C1 segment of cervical spinal cord (tissue), 14 donors: Measurements from ENCODE around the gene TGM4.

Experiments used
- DNase-seq, 14 donors: peaks; one replicate each; lab custom pipeline; 2025; lab: John Stamatoyannopoulos, UW

TGM4 gene

GRCh38 chr3:44880284-44880683, 5.9 kb downstream of the TGM4 start:
- DNase-seq, result no peak

GRCh38 chr3:44883213-44883955, 9.0 kb downstream of the TGM4 start:
- no peak for DNase-seq

DNA sequence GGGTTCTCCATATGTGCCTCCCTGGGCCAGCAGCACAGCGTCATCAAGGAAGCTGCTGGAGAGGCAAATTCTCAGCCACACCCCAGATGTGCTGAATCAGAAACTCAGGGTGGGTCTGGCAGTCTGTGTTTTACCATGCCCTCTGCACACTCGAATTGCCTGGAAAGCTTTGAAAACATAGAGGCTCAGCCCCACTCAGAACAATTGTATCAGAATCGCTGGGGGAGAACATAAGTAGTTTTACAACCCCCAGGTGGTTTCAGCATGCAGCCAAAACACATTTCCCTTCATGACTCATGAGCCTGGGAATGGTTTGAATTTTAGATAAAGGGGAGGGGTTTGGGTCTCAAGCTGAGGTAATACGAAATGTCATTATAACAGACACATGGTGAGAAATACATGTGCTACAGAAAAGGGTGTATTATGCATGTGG, 9.6 kb downstream of the TGM4 start:
- DNase-seq, result no peak

DNA sequence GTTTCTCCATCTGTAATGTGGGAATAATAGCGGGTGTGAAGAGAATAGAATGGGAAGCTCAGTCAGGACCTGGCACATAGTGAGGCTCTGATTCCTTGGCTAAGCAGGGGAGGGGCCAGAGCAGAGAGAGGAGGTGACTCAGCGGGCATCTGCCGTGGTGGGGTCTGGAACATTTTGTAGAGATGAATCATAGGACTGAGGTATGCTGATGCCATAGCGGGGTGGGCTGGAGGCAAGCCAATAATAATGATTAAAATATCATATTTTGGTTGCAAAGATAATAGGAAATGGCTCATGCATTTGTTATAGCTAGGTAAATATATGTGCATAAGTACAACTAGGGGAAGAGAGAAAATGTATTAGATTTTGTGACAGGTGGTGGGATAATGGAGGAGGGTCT, 11.2 kb downstream of the TGM4 start:
- no peak for DNase-seq

GRCh38 chr3:44886561-44886960, 12.2 kb downstream of the TGM4 start:
- no peak for DNase-seq

DNA sequence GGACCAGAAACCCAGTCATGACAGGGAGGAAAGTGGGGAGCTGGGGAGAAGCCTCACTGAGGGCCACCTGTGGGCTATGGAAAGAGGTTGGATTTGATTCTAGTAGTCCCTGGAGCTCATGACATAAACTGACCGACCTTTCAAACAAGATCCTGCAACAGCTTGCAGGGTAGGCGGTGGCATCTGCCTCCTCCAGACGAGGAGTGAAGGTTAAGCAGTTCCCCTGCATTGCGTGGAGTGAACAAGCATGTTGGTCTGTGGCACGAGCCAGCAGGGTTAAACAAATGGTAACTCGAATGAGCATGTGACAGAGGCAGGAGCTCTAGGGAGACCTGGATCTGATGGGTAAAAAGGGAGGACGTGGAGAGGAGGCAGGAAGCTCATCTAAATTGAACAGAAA, 12.7 kb downstream of the TGM4 start:
- no peak for DNase-seq

DNA sequence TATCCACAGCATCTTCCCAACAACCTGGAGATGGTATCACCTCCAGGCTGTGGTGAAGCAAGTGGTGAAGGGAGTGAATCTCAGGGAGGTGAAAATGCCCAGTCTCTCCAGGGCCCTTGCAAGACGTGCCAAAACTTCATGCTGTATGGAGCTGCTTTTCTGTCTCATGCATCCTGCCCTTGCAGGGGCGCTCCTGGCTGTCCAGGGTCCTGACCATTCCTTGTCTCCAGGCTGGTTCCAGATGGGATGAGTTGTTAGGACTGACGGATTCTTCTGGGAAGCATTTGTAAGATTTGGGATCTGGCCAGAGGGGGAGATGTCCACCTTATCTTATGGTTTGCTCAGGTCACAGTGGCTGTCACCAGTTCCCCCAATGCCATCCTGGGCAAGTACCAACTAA, 15.8 kb downstream of the TGM4 start:
- no peak for DNase-seq

- no peak for DNase-seq
Observed at GRCh38 chr3:44890852-44891251, 16.4 kb downstream of the TGM4 start.

GRCh38 chr3:44892689-44893088, 18.3 kb downstream of the TGM4 start:
- DNase-seq, result no peak

DNA sequence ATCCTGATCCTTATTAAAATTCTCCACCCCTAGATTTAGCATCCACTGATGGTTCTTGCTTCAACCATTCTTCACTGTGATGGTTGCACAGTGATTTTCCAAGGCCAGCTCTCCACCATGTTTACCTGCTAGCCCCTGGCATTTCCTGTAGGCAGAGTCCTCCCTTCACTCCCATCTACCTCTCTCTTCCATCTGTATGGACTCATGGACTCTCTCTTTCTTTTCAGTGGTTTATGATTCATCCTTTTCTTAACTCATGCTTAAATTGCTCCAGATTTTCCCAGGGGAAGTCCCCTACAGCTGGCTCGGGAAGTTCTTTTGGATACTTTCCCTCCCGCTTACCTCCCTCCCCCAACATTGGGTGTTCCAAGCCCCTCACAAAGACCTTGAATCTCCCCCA, 18.7 kb downstream of the TGM4 start:
- no peak for DNase-seq

DNA sequence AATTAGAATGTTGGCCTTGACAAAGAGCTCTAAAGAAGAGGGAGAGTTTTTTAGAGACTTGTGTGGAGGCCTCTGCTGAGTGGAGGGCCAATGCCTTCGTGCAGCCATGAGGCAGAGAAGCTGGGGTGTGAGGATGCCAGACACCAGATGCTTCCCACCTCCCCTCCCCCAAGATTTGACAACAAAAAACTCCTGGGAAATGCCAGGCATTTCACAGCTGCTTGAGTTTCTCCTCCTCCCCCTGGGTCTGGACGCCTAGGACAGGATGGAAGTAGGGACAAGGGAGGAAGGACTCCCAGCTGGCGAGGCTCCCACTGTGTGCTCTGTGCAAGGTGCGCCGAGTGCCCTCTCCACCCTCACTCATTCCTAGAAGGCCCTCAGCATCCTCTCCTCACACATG, 20.1 kb downstream of the TGM4 start:
- no peak for DNase-seq

GRCh38 chr3:44896440-44896839, 22.0 kb downstream of the TGM4 start:
- DNase-seq, result no peak

DNA sequence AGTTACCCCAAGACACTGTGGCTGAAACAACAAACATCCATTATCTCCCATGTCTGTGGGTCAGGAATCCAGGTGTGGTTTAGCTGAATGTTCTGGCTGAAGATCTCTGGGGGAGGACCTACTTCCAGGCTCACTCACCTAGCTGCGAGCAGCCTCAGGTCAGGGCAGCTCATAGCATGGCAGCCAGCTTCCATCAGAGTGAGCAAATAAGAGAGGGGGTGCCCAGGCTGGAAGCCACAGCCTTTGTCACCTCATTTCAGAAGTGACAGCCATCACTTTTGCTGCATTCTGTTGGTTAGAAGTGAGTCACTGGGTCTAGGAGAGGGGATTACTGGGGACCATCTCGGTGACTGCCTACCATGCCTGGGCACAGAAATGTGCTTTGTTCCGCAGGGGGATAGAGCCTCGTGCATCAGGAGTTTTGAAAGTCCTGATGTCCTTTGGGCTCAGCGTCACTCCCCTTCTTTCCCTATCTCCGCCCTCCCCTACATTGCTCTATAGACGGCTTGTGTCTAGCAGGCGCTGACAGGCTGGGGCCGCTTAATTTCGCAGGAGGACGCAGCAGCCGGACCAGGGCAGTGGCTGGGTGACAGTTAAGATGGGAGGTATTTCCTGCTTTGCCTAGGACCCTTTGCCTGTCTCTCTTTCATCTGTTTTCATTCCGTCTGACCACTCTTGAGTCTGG, 25.4 kb downstream of the TGM4 start:
- no peak for DNase-seq

DNA sequence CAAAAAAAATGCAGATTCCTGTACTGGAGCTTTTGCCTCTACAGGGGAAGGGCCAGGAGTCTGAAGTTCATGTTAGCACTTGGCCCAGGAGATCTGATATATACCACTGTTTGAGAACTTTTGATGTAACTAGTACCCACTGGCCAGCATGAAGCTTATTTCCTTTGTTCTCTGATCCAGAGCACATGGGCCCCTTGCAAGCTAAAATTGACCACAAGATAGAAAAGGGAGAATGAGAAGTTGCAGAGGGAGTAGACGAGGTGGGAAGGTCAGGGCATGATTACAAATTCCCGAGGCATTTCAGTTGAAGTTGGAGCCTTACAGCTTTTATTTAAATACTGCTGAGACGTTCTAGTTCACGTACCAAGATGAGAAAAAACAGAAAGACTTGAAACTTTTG, 28.2 kb downstream of the TGM4 start:
- DNase-seq, result no peak

- DNase-seq, result no peak
Observed at GRCh38 chr3:44903314-44903713, 28.9 kb downstream of the TGM4 start.

- DNase-seq, result no peak
Observed at GRCh38 chr3:44903751-44904150, 29.3 kb downstream of the TGM4 start.

- no peak for DNase-seq
Observed at GRCh38 chr3:44905446-44906157, 31.2 kb downstream of the TGM4 start.

- no peak for DNase-seq
Observed at GRCh38 chr3:44906997-44907396, 32.6 kb downstream of the TGM4 start.

DNA sequence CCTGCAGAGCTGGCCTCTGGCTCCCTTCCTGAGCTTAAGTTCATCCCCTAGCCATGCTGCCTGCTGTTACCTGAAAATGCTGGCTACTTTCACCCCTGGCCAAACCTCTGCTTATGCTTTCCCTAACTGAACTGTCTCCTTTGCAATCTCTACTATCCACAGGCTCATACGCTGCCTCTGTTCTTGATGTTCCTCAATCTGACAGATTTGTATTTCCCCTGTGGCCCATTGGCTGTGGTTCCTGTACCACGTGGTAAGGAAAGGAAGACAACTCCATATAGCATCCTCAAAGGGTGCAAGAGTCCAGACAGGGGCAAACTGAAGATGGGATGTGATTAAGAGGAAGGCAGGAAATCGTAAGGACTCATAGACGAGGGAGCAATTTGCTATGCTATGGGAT, 33.2 kb downstream of the TGM4 start:
- no peak for DNase-seq

DNA sequence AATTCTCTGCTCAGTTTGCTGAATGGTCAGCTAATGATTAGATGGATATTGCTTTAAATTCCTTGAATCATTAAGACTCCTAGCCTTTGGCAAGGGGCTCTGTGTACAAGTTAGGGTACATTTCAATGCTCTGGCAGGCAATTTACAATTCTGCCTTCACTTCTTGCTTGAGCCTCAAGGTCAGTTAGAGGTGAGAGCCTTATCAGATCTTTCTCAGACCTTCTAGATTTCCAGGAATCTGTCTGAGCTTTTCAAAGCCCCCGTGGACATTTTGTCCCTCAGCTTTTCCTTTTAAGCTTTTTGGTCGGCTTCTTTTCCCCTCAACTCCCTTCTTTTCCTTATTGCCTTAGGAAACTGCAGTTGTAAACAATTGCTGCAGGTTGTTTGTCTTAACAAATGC, 34.7 kb downstream of the TGM4 start:
- DNase-seq, result no peak

DNA sequence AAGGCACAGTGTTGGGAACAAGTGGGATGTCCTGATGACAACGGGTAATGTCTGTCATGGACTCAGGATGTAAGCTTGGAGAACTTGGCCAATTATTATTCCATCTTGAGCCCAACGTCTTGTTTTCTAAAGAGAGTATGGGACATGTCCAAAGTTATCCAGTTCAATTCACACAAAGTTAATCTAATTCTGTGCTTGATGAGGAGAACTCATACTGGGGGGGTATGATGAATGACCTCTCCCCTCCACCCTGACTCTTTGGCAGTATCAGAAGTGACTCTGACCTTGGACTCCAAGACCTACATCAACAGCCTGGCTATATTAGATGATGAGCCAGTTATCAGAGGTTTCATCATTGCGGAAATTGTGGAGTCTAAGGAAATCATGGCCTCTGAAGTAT, 36.3 kb downstream of the TGM4 start:
- no peak for DNase-seq

- DNase-seq, result peak in 10 of 14 donors; percentile 1 to 46 (median 17)
Observed at GRCh38 chr3:44913868-44914468, 39.6 kb downstream of the TGM4 start.
